Activated CD8-positive, alpha-beta memory T cell treated with anti-CD3 and anti-CD28 coated beads, Interleukin-2, amount 50 U/mL, for 1 hour (primary cell): ENCODE results near the gene GLUL.
"Not testable (repeated sequence)": the region's sequence is repeated elsewhere in the genome, so short reads cannot be mapped to it uniquely, and the experiment has no call there.

Experiments
- DNase-seq: peaks from one replicate; pipeline ENCODE4 v3.0.0-alpha.2; 2020; ENCODE audit errors: extremely low read depth

Gene GLUL

GRCh38 chr1:182368358-182368757, 23.2 kb downstream of the GLUL start:
- DNase-seq, result no peak

DNA sequence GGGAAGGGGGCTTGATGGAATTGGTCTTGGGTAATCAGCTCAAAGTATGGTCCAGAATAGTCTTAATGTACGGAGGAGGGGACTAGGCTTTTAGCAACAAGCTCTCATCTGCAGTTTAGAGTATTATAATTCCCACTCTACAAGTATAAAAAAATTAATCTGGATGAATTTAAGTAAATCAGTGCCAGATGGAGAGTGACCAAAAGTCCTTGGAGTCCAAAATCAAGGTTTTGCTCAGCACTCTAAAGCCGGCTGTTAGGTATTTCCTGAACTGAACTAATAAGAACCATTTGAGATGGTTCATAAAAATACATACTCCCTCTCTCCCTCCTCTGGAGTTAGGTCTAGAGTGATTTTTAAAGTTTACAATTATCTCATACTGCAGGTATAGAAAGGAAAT, 23.7 kb downstream of the GLUL start:
- DNase-seq, result no peak

GRCh38 chr1:182366596-182366995, 25.0 kb downstream of the GLUL start:
- no peak for DNase-seq

GRCh38 chr1:182359645-182360044, 31.9 kb downstream of the GLUL start:
- no peak for DNase-seq

GRCh38 chr1:182357913-182358312, 33.7 kb downstream of the GLUL start:
- DNase-seq, result no peak

- no peak for DNase-seq
Measured at GRCh38 chr1:182357171-182357570, 34.4 kb downstream of the GLUL start.

GRCh38 chr1:182355723-182356098, 35.9 kb downstream of the GLUL start:
- DNase-seq, result no peak

DNA sequence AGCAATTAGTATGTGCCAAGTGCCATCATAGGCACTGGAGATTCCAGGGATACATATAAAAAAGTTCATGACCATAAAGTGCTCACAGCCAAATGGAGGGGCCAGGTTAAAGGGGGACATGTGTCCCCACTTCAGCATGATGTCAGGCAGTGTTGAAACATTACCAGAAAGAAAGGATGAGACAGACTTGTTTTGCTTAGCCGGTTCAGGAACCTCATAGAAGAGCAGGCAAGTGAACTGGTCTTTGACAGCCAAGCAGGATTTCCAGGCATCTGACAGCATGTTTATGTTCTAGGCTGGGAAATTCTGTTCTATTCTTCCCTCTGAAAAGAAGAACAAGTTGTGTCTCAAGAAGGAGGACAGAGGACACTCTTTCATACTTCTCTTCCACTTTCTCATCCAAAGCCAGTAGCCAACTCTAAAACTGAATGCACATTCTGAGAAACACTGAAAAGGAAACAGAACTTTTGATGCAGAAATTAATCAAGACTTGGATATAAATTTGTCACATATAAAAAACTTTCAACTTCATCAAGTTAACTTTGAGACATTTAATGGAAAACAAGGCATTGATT, 39.7 kb downstream of the GLUL start:
- DNase-seq, result no peak

GRCh38 chr1:182350839-182351238, 40.8 kb downstream of the GLUL start:
- DNase-seq, result no peak

GRCh38 chr1:182348961-182349747, 42.4 kb downstream of the GLUL start:
- no peak for DNase-seq

- no peak for DNase-seq
Measured at GRCh38 chr1:182347019-182347418, 44.6 kb downstream of the GLUL start.

GRCh38 chr1:182340233-182341058, 51.1 kb downstream of the GLUL start:
- no peak for DNase-seq

DNA sequence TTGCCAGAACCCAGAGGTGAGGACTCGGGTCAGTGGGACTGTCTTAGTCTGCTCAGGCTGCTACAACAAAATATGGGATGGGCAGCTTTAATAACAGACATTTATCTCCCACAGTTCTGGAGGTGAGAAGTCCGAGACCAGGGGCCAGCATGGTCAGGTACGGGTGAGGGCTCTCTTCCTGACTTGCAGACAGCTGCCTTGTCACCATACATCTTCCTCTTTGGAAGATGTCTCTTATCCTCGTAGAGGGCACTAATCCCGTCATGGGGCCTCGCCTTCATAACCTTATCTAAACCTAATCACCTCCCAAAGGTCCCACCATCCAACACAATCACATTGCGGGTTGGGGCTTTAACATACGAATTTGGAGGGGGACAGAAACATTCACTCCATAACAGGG, 51.9 kb downstream of the GLUL start:
- no peak for DNase-seq

DNA sequence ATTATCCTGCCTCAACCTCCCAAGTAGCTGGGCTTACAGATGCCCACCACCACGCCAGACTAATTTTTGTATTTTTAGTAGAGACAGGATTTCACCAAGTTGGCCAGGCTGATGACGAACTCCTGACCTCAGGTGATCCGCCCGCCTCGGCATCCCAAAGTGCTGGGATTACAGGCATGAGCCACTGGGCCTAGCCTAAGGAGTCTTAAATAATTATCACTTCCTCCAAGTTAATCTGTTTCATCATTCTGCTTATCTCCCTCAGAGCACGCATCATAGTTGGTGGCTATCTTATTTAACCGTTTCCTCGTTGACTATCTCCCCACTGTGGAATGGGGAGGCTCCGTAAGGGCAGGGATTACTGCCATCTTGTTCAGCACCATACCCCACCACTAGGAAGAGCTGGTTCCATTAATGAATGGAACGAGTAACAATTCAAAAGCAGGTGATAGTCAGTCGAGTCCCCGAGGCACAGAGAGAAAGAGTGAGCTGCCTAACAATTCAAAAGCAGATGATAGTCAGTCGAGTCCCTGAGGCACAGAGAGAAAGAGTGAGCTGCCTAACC, 52.7 kb downstream of the GLUL start:
- DNase-seq, result no peak

DNA sequence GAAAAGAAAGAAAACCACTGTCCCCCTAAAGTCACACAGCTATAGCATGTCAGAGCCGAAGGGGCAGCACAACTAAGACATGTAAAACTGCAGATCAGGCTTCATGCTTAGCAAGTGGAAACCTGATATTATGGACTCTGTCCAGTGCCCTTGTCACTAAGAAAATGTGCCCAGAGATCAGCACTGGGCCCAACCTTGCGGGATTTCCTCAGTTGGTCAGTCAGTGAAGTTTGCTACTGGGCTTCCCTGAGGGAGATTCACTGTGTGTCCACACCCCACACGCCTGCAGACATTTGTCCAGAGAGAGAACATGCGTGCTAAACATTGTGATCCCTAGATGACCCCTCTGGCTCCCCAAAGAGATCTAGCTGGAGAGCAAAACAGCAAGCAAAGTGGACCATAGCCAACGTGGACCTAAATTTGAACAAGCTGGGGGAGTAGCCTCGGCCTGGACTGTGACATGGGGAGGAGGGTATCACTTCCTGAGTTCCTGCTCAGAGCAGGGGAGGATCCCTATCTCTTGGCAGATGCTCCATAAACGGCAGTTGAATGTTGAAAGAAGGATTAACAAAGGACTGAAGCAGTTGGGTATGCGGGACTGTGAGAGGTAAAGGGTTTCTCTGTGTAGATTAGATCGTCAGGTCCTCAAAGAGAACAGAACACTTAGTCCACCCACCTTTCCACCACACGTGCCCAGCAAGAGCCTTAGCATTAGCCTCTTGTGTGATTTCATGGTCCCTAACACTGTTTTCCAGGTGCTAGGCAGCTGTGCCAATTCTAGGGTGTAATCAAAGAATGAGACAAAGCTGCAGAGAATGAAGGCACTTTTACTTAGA, 53.6 kb downstream of the GLUL start:
- DNase-seq, result no peak

DNA sequence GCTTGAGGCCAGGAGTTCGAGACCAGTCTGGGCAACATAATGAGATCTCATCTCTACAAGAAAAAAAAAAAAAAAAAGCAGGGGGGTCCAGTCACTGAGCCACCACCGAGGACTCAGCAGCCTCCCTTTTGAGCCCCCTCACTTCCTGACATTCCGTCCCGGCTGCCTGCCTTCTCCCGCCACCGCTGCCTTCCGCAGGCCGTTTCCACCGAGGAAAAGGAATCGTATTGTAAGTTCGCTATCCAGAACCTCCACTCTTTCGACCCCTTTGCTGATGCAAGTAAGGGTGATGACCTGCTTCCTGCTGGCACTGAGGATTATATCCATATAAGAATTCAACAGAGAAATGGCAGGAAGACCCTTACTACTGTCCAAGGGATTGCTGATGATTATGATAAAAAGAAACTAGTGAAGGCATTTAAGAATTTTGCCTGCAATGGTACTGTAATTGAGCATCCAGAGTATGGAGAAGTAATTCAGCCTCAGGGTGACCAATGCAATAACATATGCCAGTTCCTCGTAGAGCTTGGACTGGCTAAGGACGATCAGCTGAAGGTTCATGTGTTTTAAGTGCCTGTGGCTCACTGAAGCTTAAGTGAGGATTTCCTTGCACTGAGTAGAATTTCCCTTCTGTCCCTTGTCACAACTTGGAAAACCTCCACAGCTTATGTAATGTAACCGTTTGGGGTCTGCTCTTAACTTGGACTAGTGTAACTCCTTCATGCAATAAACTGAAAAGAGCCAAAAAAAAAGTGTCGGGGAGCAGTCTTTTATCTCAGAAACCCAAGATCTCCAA, 55.6 kb downstream of the GLUL start:
- no peak for DNase-seq

GRCh38 chr1:182333071-182333571, 58.5 kb downstream of the GLUL start:
- not testable (repeated sequence) for DNase-seq

- no peak for DNase-seq
Measured at GRCh38 chr1:182332261-182333060, 59.1 kb downstream of the GLUL start.
